Measurements from ENCODE around the gene EVC2. TPM values are rescaled to one million over a fixed set of nuclear protein-coding genes. Genes with fewer than 3 reads are reported as not detected.

The EVC2 gene
- total RNA-seq, 4 donors from 2014 or later: 8.0 to 15.1 (median 11.5) TPM

GRCh38 chr4:5689065-5689464, 19.3 kb downstream of the EVC2 start:
- WGBS, 2 donors: 90 to 96% methylated on average over 8 of the region's 8 CpGs

DNA sequence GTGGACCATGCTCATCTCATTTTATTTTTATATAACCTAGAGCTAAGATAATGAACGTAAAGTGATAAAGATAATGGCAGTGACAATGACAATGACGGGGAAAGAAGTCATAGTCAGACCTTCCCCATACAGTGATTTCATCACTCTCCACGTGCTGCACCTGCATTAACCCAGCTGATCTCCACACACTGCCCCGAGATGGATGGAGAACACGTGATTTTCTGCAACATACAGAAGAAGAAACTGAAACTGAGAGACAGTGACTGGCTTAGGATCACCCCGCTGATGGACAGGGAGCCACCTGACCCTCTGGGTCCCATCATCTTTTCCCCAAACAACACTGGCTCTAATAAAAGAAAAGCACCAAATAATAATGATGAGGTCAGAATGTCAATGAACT, 22.0 kb downstream of the EVC2 start:
- TF ChIP-seq POLR2A (IDR thresholded peaks at IDR 0.05): no peak
- TF ChIP-seq, protein P1, sequence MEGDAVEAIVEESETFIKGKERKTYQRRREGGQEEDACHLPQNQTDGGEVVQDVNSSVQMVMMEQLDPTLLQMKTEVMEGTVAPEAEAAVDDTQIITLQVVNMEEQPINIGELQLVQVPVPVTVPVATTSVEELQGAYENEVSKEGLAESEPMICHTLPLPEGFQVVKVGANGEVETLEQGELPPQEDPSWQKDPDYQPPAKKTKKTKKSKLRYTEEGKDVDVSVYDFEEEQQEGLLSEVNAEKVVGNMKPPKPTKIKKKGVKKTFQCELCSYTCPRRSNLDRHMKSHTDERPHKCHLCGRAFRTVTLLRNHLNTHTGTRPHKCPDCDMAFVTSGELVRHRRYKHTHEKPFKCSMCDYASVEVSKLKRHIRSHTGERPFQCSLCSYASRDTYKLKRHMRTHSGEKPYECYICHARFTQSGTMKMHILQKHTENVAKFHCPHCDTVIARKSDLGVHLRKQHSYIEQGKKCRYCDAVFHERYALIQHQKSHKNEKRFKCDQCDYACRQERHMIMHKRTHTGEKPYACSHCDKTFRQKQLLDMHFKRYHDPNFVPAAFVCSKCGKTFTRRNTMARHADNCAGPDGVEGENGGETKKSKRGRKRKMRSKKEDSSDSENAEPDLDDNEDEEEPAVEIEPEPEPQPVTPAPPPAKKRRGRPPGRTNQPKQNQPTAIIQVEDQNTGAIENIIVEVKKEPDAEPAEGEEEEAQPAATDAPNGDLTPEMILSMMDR (IDR thresholded peaks at IDR 0.05): no peak
- 92 to 93% methylated on average over 6 of the region's 6 CpGs for WGBS, 2 donors
- H3K4me3 ChIP-seq (ENCODE audit: low read depth, poor library complexity, severe bottlenecking): no peak overlapping the region
- DNase-seq (ENCODE audit: low spot score in 2 of 2): peak in 1 of 2 donors; percentile 32
- intact Hi-C loops (cut with DNase I; ENCODE audit: low total_unique reads): no loop called here

More at GRCh38 chr4:5689065-5689464, 19.3 kb downstream of the EVC2 start:
- H3K4me3 ChIP-seq (ENCODE audit: low read depth, poor library complexity, severe bottlenecking): no peak overlapping the region
- no peak for DNase-seq (ENCODE audit: low spot score in 2 of 2)
- TF ChIP-seq, protein P1 (IDR thresholded peaks at IDR 0.05): no peak
- TF ChIP-seq POLR2A (IDR thresholded peaks at IDR 0.05): no peak
- intact Hi-C loops (cut with DNase I; ENCODE audit: low total_unique reads): no loop called here

DNA sequence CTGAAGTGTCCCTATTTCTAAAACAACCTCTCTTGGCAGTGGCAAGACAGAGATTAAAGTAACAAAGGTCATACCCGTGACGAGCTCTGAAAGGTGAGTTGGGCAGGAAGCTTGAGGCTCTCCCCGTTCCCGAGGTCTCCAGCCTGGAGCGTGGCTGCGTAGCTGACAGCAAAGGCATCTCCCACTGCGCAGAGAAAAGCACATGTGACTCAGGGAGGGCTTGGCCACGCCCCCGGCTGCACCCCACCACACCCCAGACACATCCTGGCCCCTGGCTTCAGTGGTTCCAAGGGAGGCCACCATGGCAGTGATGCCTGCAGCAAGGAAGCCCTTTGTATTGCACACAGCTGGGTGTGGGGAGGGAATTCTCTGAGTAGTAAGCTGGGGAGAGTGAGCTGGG, 23.1 kb downstream of the EVC2 start:
- TF ChIP-seq, protein P1 (IDR thresholded peaks at IDR 0.05): no peak
- no peak for TF ChIP-seq POLR2A (IDR thresholded peaks at IDR 0.05)
- intact Hi-C loops (cut with DNase I; ENCODE audit: low total_unique reads): no loop called here
- WGBS, 2 donors: 96 to 99% methylated on average over 9 of the region's 9 CpGs
- peak in 1 of 2 donors; percentile 68 for DNase-seq (ENCODE audit: low spot score in 2 of 2)
- no peak overlapping the region for H3K4me3 ChIP-seq (ENCODE audit: low read depth, poor library complexity, severe bottlenecking)

GRCh38 chr4:5683566-5683965, 24.8 kb downstream of the EVC2 start:
- intact Hi-C loops (cut with DNase I; ENCODE audit: low total_unique reads): no loop called here
- peak in 1 of 2 donors; percentile 79 for DNase-seq (ENCODE audit: low spot score in 2 of 2)
- no peak for TF ChIP-seq POLR2A (IDR thresholded peaks at IDR 0.05)
- TF ChIP-seq, protein P1 (IDR thresholded peaks at IDR 0.05): no peak
- WGBS, 2 donors: 47 to 61% methylated on average over 8 to 10 of the region's 10 CpGs
- no peak overlapping the region for H3K4me3 ChIP-seq (ENCODE audit: low read depth, poor library complexity, severe bottlenecking)

DNA sequence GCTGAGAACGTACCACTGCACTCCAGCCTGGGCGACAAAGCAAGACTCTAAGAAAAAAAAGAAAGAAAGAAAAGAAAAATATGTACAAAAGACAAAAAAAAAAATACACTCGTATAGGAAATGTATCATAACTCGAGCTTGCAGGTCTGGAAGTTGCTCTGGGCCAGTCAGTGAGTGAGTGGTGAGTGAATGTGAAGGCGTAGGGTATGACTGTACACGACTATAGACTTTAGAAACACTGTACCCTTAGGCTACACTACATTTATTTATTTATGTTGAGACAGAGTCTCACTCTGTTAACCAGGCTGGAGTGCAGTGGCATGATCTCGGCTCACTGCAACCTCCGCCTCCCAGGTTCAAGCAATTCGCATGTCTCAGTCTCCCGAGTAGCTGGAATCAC, 29.4 kb downstream of the EVC2 start:
- 89 to 90% methylated on average over 10 of the region's 10 CpGs for WGBS, 2 donors
- peak in 1 of 2 donors; percentile 42 for DNase-seq (ENCODE audit: low spot score in 2 of 2)
- intact Hi-C loops (cut with DNase I; ENCODE audit: low total_unique reads): no loop called here

More for the DNA sequence above, 29.4 kb downstream of the EVC2 start:
- TF ChIP-seq POLR2A (IDR thresholded peaks at IDR 0.05): no peak
- TF ChIP-seq, protein P1 (IDR thresholded peaks at IDR 0.05): no peak
- H3K4me3 ChIP-seq (ENCODE audit: low read depth, poor library complexity, severe bottlenecking): no peak overlapping the region

Measured in lower leg skin (tissue), 4 donors.